GM19328 (cell line): ENCODE data around the gene OTUB2.
"Not testable (repeated sequence)": the region's sequence is repeated elsewhere in the genome, so short reads cannot be mapped to it uniquely, and the experiment has no call there.

Source experiments
- ATAC-seq: cut with Tn5 transposase; IDR thresholded peaks from one replicate; pipeline ENCODE4 v1.9.1; 2021; ENCODE audit warnings: mild to moderate bottlenecking, moderate library complexity; ENCODE audit not compliant: unreplicated experiment

Gene OTUB2

GRCh38 chr14:94052662-94053061, 26.5 kb downstream of the OTUB2 start:
- ATAC-seq: no peak

- no peak for ATAC-seq
Measured at GRCh38 chr14:94054401-94054800, 28.3 kb downstream of the OTUB2 start.

GRCh38 chr14:94054936-94055335, 28.8 kb downstream of the OTUB2 start:
- ATAC-seq: no peak

GRCh38 chr14:94056579-94057308, 30.6 kb downstream of the OTUB2 start:
- ATAC-seq: peak; percentile 84

- no peak for ATAC-seq
Measured at GRCh38 chr14:94058128-94058673, 32.1 kb downstream of the OTUB2 start.

- ATAC-seq: no peak
Measured at GRCh38 chr14:94058674-94059138, 32.6 kb downstream of the OTUB2 start.

GRCh38 chr14:94059998-94060397, 33.9 kb downstream of the OTUB2 start:
- ATAC-seq: no peak

- no peak for ATAC-seq
Measured at GRCh38 chr14:94062344-94062940, 36.3 kb downstream of the OTUB2 start.

- no peak for ATAC-seq
Measured at GRCh38 chr14:94066089-94066676, 40.0 kb downstream of the OTUB2 start.

GRCh38 chr14:94072076-94072475, 45.9 kb downstream of the OTUB2 start:
- not testable (repeated sequence) for ATAC-seq

GRCh38 chr14:94074534-94074933, 48.4 kb downstream of the OTUB2 start:
- ATAC-seq: no peak

- ATAC-seq: no peak
Measured at GRCh38 chr14:94075008-94075407, 48.9 kb downstream of the OTUB2 start.

- ATAC-seq: no peak
Measured at GRCh38 chr14:94077111-94077821, 51.1 kb downstream of the OTUB2 start.

GRCh38 chr14:94077823-94078222, 51.7 kb downstream of the OTUB2 start:
- no peak for ATAC-seq

- ATAC-seq: no peak
Measured at GRCh38 chr14:94079891-94080620, 53.9 kb downstream of the OTUB2 start.

- peak; percentile 98 for ATAC-seq
Measured at GRCh38 chr14:94080621-94081385, 54.7 kb downstream of the OTUB2 start, which contains the start of the genes DDX24 and IFI27L1. Gene DDX24 (minus strand): TSS chr14:94081202. CDS start chr14:94079742, 1,460 bp downstream. Gene IFI27L1 (plus strand): TSS chr14:94081310. CDS start chr14:94096938, 15,628 bp downstream.

- ATAC-seq: peak; percentile 29
Measured at GRCh38 chr14:94081386-94081820, 55.3 kb downstream of the OTUB2 start.

GRCh38 chr14:94087891-94088290, 61.8 kb downstream of the OTUB2 start:
- ATAC-seq: no peak

GRCh38 chr14:94088516-94088915, 62.4 kb downstream of the OTUB2 start:
- no peak for ATAC-seq
